ENCODE data around the gene TEX261.
A peak's percentile ranks its signal among the peaks of the same experiment; 100 is the strongest.

The TEX261 gene

GRCh38 chr2:70979626-70980025, 15.0 kb downstream of the TEX261 start:
- no peak for DNase-seq

DNA sequence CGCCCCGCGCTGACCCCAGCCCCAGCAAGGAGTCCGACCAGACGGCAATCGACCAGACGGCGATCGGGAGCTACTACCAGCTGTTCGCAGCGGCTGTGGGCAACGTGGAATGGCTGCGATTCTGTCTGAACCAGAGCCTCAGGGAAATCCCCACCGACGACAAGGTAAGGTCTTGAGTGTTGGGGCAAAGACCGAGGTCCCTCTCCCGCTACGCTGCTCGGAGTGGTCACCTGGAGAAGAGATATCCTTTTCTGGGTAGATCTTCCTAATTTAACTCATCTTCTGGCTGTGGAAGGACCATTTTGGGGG, 15.5 kb downstream of the TEX261 start:
- DNase-seq: no peak

DNA sequence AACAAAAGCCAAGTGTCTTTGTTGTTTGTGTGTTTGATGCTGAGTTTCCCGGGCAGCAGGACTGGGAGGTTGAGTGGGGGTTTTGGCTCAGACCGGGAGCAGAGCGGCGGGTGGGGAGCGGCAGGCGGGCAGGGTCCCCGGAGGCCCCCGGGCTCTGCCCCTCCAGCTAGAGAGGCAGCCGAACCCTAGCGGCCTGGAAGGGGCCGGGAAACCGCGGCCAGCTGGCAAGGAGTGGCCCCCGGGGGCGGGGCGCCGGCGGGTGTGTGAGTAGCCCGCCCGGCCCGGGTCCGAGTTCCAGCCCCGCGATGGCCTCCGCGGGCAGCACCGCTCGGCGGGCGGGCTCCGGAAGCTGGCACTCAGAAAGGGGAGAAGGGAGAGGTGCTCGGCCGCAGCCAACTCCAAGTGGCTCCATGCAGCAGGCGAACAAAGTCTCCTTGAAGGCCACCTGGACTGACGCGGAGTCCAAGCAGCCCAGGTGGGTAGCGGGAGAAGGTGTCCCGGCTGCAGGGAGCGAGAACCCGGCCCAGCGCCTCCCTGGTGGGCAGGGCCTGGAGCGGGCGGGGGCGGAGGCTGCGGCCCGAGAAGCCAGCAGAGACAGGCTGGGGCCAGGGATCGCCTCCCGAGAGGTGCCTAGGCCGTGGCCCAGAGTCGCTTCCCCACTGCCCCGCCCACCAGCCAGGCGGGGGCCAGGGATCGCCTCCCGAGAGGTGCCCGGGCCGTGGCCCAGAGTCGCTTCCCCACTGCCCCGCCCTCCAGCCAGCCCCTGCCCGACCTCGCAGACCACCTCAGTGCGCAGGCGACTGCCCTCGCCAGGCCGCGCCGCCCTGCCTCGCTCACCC, 16.1 kb downstream of the TEX261 start, which contains the start of gene ANKRD53:
ANKRD53 (plus strand) TSS at position 290 of the 839 bp plus-strand sequence; CDS start at position 306, 16 bp downstream.
- no peak for DNase-seq

DNA sequence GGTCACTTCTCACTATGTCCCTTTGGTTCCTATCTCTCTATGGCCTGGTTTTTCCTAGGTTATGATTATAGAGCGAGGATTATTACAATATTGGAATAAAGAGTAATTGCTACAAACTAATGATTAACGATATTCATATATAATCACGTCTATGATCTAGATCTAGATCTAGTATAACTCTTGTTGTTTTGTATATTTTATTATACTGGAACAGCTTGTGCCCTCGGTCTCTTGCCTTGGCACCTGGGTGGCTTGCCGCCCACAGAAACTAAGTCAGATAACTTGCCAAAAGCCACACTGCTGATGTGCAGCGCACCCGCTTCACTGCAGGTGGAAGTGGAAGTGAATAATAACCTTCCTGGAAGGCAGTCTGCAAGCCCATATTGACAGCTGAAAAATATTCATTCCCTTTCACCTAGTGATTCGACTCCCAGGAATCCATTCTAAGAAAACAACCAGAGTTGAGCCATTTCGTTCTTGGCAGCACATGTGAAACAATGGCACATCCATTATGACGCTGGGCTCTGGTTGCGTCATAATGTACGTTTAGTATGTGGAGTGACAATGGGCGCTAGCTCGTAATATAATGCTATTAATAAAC, 17.0 kb downstream of the TEX261 start:
- peak; percentile 35 for DNase-seq

DNA sequence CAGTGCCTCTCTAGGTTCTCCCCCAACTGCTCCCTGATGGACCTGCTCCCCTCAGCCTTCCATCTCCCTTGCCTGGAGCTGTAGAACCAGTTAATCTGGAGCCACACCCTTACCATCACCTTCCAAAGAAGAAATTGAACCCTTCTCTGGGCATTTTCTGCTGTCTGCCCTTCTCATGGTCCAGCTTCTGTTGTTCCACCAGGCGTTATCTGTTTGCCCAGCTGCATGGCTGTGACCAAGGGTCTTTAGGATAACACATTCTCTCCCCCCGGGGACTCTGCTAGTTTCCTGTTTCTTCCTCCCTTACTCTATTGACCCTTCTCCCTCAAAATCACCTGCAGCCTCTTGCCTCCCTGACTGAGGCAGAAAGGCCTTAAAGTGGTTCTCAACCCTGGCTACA, 19.4 kb downstream of the TEX261 start:
- no peak for DNase-seq

DNA sequence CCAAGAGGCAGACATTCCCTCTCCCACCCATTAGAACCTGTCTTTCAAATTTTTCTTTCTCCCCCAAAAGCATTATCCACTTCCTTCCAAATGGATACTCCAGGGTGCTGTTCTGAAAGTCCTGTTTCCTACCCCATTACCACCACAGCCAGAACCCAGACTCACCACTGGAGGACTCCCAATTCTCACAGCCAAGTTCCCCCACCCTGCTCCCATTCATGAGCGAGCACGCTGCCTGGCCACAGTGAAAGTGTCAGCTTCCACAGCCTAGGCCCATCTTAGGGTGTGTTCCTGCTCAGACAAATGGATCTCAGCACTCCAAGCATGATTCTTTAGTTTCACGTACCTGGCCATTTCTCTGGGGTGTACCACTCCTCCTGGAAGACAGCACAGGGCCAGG, 20.1 kb downstream of the TEX261 start:
- DNase-seq: no peak

DNA sequence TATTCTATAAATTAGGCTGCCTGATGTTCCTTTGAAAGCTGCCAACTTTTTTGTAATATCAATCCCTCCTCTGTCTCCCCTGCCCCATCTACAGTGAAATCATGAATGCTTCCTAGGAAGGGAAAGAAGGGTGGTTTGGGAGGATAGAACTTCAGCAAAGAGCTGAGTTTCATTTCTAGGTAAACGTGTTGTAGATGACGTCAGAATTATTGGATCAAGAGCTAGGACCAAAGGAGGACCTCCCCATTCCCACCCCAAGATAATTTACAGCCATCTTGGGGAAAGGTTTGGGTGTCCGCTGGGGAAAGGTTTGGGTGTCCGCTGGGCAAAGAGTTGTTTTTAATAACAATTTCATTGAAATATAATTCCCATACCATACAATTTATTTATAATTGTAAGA, 27.5 kb downstream of the TEX261 start:
- DNase-seq: no peak

- DNase-seq: no peak
Observed at GRCh38 chr2:70966681-70967080, 28.0 kb downstream of the TEX261 start.

DNA sequence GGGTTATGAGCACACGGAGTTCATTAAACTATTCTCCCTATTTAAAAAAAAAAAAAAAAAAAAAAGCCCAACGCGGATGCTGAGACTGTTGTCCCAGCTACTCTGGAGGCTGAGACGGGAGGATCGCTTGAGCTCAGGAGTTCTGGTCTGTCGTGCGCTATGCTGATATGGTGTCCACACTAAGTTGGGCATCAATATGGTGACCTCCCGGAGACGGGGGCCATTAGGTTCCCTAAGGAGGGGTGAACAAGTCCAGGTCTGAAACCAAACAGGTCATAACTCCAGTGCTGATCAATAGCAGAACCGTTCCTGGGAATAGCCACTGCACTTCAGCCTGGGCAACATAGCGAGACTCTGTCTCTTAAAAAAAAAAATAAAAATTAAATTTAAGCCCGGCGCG, 29.2 kb downstream of the TEX261 start:
- DNase-seq: no peak

GRCh38 chr2:70964596-70965386, 29.9 kb downstream of the TEX261 start:
- peak; percentile 78 for DNase-seq

DNA sequence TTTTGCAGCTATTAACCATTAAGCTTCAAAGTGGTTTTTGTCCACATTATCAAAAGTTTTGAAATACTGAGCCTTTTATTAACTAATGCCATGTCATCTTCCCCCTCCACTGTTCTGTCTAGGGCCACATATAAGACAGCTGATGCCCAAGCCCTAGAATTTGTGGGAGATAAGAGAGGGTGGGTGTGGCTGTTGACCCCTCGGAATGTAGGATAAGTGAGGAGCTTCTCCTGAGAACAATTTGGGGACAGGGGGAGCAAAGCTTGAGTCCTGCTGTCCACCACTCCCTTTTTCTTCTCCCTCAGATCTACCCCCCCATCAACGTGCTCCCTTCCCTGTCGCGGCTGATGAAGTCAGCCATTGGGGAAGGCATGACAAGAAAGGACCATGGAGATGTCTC, 30.5 kb downstream of the TEX261 start:
- no peak for DNase-seq

- no peak for DNase-seq
Observed at GRCh38 chr2:70962885-70963878, 31.5 kb downstream of the TEX261 start.

DNA sequence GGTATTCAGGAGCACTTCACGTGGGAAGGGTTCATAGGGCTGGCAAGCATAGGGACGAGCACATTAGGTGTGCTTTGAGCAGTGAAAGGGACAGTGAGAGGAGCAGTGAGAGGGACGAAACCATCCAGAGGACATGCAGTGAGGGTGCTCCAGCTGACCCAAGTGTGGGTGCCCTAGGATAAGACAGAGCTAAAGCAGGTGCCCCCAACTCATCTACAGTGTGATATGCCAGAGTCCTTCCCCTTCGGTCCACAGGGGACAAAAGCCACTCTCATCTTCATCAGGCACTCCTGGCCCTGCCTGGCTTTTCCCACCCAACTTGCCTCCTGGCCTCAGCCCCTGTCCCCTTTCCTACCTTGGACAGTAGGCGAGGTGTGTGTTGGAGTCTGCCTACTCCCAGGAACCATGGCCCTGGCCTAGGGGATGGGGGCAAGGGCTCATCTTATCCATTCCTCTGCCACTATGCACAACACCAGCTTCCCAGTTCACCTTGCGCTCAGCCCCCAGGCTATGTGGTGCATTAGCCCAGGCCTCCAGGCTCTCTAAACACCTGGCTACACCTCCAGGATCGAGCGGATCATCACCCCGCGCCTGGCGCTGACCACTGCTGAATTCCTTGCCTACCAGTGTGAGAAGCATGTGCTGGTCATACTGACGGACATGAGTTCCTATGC, 32.3 kb downstream of the TEX261 start:
- no peak for DNase-seq

DNA sequence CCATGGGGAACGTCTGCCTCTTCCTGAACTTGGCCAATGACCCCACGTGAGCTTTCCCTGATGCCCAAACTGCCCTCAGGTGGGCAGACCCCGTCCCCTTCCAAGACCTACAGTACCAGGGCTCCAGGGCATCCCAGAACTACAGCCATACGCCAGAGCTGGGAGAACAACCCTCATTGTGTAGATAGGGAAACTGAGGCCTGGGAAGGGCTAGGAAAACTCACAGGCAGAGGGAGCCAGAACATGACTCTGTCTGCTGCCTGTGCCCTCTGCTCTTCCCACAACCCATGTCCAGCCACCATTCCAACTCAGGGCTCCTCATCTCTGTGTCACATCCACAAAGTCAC, 33.1 kb downstream of the TEX261 start:
- no peak for DNase-seq

GRCh38 chr2:70960833-70961647, 33.6 kb downstream of the TEX261 start:
- DNase-seq: no peak

DNA sequence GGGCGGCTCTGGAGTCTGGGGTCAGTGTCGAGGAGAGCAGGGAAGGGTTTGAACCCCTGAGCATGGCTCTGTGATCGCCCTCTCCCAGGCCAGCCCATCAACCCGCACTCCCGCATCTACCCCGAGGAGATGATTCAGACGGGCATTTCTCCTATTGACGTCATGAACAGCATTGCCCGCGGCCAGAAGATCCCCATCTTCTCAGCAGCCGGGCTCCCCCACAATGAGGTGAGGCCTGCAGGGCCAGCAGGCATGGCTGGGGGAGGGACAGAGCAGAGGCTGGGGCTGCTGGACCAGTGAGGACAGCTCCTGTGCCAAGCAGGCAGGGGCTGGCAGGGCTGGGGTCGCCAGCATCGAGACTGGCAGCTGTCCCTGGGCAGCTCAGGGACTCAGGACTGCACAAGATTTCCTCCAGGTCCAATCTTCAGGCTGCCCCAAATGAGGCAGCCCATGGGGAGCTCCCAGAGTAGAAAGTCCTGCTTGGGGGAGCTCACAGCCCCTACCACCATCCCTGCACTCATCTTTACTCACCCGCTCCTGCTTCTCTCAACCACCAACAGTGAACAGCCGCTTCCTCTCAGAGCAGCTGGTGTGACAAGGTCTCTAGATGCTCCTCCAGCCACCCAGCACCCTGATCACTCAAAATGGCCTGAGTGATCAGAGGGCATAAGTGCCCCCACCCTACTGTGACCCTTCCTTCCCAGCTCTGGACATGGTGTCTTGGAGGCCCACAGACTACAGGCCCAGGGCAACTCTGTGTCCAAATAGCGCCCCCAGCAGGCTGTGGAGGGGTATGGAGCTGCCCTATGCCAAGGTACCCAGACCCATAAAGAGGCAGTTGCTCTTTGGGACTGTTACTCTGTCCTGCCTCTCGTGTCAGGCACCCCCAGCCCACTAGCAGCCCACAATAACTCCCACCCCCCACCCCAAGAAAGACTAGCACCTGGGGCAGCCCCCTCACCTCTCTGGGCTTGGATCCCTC, 34.5 kb downstream of the TEX261 start:
- no peak for DNase-seq

DNA sequence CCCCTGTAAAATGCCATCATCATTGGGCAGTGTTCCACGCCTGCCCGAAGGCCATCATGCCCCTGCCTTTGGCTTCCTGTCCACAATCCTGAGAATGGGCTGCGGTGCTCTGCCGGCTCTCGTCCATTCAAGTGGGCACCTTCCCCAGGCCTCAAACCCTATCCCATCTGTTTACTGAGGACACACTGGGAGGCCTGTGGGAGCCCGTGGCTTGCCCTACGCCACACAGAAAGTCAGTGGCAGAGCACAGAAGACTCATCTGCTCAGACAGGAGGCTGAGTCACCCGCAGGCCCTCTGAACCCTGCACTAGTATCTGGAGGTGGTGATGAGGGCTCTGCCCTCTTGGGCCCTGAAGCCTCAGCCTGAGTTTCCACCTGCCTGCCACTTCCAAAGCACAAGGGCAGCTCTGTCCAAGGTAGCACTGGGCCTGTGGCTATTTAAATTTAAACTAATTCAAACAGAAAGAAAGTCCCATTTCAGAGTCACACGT, 35.4 kb downstream of the TEX261 start:
- no peak for DNase-seq

DNA sequence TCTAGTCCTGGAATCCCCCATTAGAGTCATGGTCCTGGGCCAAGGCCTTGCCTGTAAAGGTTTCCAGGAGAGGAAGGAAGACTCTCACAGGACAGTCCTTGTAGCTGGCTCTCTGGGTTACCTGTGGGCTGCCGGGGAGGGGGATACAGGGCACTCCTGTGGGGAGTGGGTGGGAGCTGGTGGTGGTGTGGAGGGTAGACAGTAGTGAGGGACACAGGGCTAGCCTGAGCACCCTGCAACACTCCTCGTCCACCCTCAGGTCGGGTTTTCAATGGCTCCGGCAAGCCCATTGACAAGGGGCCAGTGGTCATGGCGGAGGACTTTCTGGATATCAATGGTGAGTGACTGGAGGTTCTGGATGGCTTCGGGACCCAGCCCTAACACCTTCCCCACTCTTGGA, 35.9 kb downstream of the TEX261 start:
- no peak for DNase-seq

GRCh38 chr2:70957798-70958197, 36.9 kb downstream of the TEX261 start:
- DNase-seq: no peak

GRCh38 chr2:70956141-70956540, 38.5 kb downstream of the TEX261 start:
- no peak for DNase-seq
